ENCODE data around the gene SPATA3. TPM values are rescaled to one million over a fixed set of nuclear protein-coding genes. Genes with fewer than 3 reads are reported as not detected.

SPATA3 gene
- total and polyA plus RNA-seq, 2 of the 13 experiments (the other 11 are each of a cell fraction or from before 2014, with no cell fraction given): not detected

- FAIRE-seq (no peak), DNase-seq (ENCODE audit: low spot score) (no peak), ATAC-seq (peak; percentile 11)
- H3K27me3 ChIP-seq (ENCODE audit: control insufficient read depth in 1 of 2, insufficient read depth in 2 of 2, low read length in 2 of 2): no peaks in the 10 kb centered on the region; a peak in 1 of 5 replicates
- CTCF ChIA-PET (ENCODE audit: low intra/inter-chr PET ratio, low total read pairs): interaction anchor here (0.7 to 2.7 kb wide), 2 partner anchors 14 to 18 kb away, joined by 3 to 25 read pairs; partner anchors contain the start of gene PSMD1
- peaks cover 6% of the 10 kb centered on the region; the same call in 1 of the 2 replicates for H4K20me1 ChIP-seq (ENCODE audit: insufficient read depth, low read length)
- H2AFZ ChIP-seq (ENCODE audit: low read length): no peak overlapping the region
- peaks cover 12 to 24% of the 10 kb centered on the region in 2 experiments for H3K36me3 ChIP-seq (replicated peaks in 1 of 2; ENCODE audit: control insufficient read depth in 1 of 2, insufficient read depth in 2 of 2, low read length in 2 of 2)
- H3K4me1 ChIP-seq (ENCODE audit: insufficient read depth, low read length): peaks cover 78% of the 10 kb centered on the region
- 9% methylated on average over 19 of the region's 21 CpGs for WGBS (ENCODE audit: low lambda C conversion rate)
- H3K4me3 ChIP-seq (replicated peaks in 1 of 3; ENCODE audit: insufficient read depth in 1 of 3, low read depth in 2 of 3, low read length in 3 of 3): peak overlapping the region; percentile 83 to 99 (median 99)
- TSS peak; percentile 40 for BruUV-seq (replicated peaks)
- peak overlapping the region; percentile 98 for H3K4me2 ChIP-seq (ENCODE audit: low read depth, low read length)
- intact Hi-C loops (cut with micrococcal nuclease; ENCODE audit: unreplicated experiment): no loop called here
- H3K9ac ChIP-seq (ENCODE audit: insufficient read depth, low read depth, low read length): peak overlapping the region; percentile 90
- in situ Hi-C loops (cut with HindIII; ENCODE audit: extremely low pct_ligation_motif_present, low pct_unique_long_range_greater_than_20kb): no loop called here
- POLR2A ChIA-PET: interaction anchor here (0.6 to 8.5 kb wide), 4 partner anchors 11 to 144 kb away, joined by 3 to 399 read pairs (median 4); partner anchors contain the start of gene PSMD1
- H3K9me3 ChIP-seq (ENCODE audit: low read length): no peaks in the 10 kb centered on the region
- H3K27ac ChIP-seq (ENCODE audit: extremely low read length, insufficient read depth, low read length): peak overlapping the region; percentile 92
- peaks cover 36% of the 10 kb centered on the region for H3K79me2 ChIP-seq (ENCODE audit: insufficient read depth, low read length)
- TF ChIP-seq ZNF263 (CRISPR knock-in tag; IDR thresholded peaks at IDR 0.05) (peak; percentile 67; the same call in 1 of the 2 replicates), ZBTB7B (CRISPR knock-in tag; IDR thresholded peaks at IDR 0.05) (0 out of 2 replicates have a peak, but pooled peaks have one; percentile 5), HIC2 (CRISPR knock-in tag; IDR thresholded peaks at IDR 0.05; ENCODE audit: low read depth) (no peak), WIZ (CRISPR knock-in tag; IDR thresholded peaks at IDR 0.05) (0 out of 2 replicates have a peak, but pooled peaks have one; percentile 1), TAF15 (IDR thresholded peaks at IDR 0.05; ENCODE audit: low read depth, low read length, poor library complexity, severe bottlenecking) (no peak), ZNF496 (CRISPR knock-in tag; IDR thresholded peaks at IDR 0.05; ENCODE audit: insufficient replicate concordance) (no peak), IKZF4 (CRISPR knock-in tag; IDR thresholded peaks at IDR 0.05; ENCODE audit: borderline replicate concordance, low read depth, not compliant biosample characterization) (peak; percentile 65), DR1 (CRISPR knock-in tag; IDR thresholded peaks at IDR 0.05) (no peak), BRF2 (CRISPR knock-in tag; IDR thresholded peaks at IDR 0.05) (0 out of 2 replicates have a peak, but pooled peaks have one; percentile 23), MYPOP (CRISPR knock-in tag; IDR thresholded peaks at IDR 0.05) (0 out of 2 replicates have a peak, but pooled peaks have one; percentile 27), TAF1 (CRISPR knock-in tag; IDR thresholded peaks at IDR 0.05) (0 out of 2 replicates have a peak, but pooled peaks have one; percentile 7), ZBED4 (CRISPR knock-in tag; IDR thresholded peaks at IDR 0.05; ENCODE audit: borderline replicate concordance) (0 out of 2 replicates have a peak, but pooled peaks have one; percentile 4), SALL1 (CRISPR knock-in tag; IDR thresholded peaks at IDR 0.05) (peak; percentile 19; the same call in 1 of the 2 replicates), MBD4 (IDR thresholded peaks at IDR 0.05; ENCODE audit: borderline replicate concordance, low read length) (no peak)
Observed at GRCh38 chr2:231038483-231039293, 42.8 kb downstream of the SPATA3 start.
